Prostate gland (tissue), 2 donors: ENCODE results near the gene HLA-DRA.

Experiments used
- CTCF ChIP-seq, 4 experiments: fragments of 200-600 bp in 2 of 4; fragments of 450-650 bp in 2 of 4; sonication (generic) in 2 of 4; IDR thresholded peaks; 1 replicate in 3 of 4; 2 replicates in 1 of 4; pipeline ENCODE4 v1.5.1; 2016 to 2019; ENCODE audit warnings: antibody characterized with exemption in 4 of 4, mild to moderate bottlenecking in 2 of 4, moderate library complexity in 2 of 4
- POLR2A ChIP-seq: fragments of 450-650 bp; IDR thresholded peaks from one replicate; pipeline ENCODE4 v1.6.1; 2016; ENCODE audit warnings: antibody characterized with exemption, mild to moderate bottlenecking

DNA sequence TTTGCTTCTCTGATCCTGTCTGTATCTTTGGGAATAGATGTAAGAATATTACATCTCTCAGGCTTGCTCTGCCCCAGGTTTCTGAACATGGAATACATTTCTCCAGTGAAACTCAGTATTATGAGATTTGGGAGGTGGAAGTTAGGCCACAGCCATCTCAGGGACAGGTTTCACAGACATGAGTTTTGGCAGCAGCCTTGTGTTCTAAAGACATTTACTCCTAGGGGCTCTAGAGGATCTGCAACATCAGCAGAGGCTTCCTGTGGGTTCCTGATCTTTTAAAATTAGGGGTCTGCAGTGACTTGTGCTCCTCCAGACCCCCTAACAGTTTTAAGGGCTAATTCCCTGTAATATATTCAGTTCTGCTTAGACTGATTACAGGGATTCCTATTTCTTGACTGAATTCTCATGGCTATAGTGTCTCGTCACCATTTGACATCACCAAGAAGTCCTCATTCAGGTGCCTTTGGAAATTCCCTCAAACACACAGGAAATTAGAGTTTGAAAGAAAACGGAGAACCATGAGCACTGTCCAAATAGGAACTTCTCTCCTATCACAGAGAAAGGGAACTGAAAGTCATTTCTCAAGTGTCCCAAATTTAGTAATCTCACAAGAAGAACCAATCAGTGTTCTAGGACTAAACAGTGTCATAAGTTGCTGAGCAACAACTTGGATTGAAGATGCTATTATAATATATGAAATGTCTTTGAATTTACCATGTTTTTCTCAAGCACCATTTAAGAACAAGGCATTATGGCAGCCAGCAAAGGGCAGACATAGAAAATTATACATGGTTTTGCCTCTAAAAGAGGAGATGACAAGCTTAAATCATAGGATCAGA, 2.5 kb upstream of the HLA-DRA start:
- TF ChIP-seq CTCF (IDR thresholded peaks at IDR 0.05), result no peak
- no peak for TF ChIP-seq POLR2A
